ENCODE measurements around the gene BORCS6.
"Not testable (repeated sequence)": the region's sequence is repeated elsewhere in the genome, so short reads cannot be mapped to it uniquely, and the experiment has no call there.

Gene BORCS6

GRCh38 chr17:8170186-8170585 is 19.8 kb downstream of the BORCS6 start:
- not testable (repeated sequence) for DNase-seq

- no peak for DNase-seq
Measured at GRCh38 chr17:8167526-8167925, 22.5 kb downstream of the BORCS6 start.

- DNase-seq: no peak
Measured at GRCh38 chr17:8166731-8167130, 23.2 kb downstream of the BORCS6 start.

- DNase-seq: no peak
Measured at GRCh38 chr17:8164815-8165131, 25.2 kb downstream of the BORCS6 start.

GRCh38 chr17:8163978-8164814 is 25.8 kb downstream of the BORCS6 start:
- no peak for DNase-seq

GRCh38 chr17:8162997-8163977 is 26.7 kb downstream of the BORCS6 start:
- no peak for DNase-seq

- no peak for DNase-seq
Measured at GRCh38 chr17:8162233-8162996, 27.6 kb downstream of the BORCS6 start, which contains the start of gene VAMP2. Gene VAMP2, minus strand, starts transcription at chr17:8162948. Its CDS starts 69 bp downstream, at chr17:8162879.

GRCh38 chr17:8161289-8162232 is 28.4 kb downstream of the BORCS6 start:
- DNase-seq: no peak

GRCh38 chr17:8160741-8161221 is 29.2 kb downstream of the BORCS6 start:
- DNase-seq: no peak

- no peak for DNase-seq
Measured at GRCh38 chr17:8160224-8160577, 29.8 kb downstream of the BORCS6 start.

- no peak for DNase-seq
Measured at GRCh38 chr17:8159459-8160223, 30.3 kb downstream of the BORCS6 start.

- DNase-seq: no peak
Measured at GRCh38 chr17:8159032-8159400, 31.0 kb downstream of the BORCS6 start.

- no peak for DNase-seq
Measured at GRCh38 chr17:8158267-8159031, 31.5 kb downstream of the BORCS6 start.

GRCh38 chr17:8156246-8156992 is 33.6 kb downstream of the BORCS6 start:
- DNase-seq: peak; percentile 75

- DNase-seq: no peak
Measured at GRCh38 chr17:8155996-8156245, 34.1 kb downstream of the BORCS6 start.

GRCh38 chr17:8155231-8155995 is 34.6 kb downstream of the BORCS6 start:
- DNase-seq: no peak

GRCh38 chr17:8154608-8155155 is 35.3 kb downstream of the BORCS6 start:
- no peak for DNase-seq

GRCh38 chr17:8153957-8154607 is 35.9 kb downstream of the BORCS6 start:
- peak; percentile 42 for DNase-seq
